Keratinocyte (primary cell): Measurements from ENCODE around the gene DTWD2.

Experiments used
- EZH2 ChIP-seq: IDR thresholded peaks from one replicate; pipeline ENCODE4 v1.6.1; 2012; ENCODE audit warnings: inconsistent platforms, mild to moderate bottlenecking, low read length, moderate library complexity
- TF ChIP-seq, protein P1 (sequence below), 3 experiments: IDR thresholded peaks in 1 of 3; conservative IDR thresholded peaks in 1 of 3; optimal IDR thresholded peaks in 1 of 3; 2 replicates in 2 of 3; 3 replicates in 1 of 3; pipeline versions ENCODE3 to v1.5.1; 2011; ENCODE audit warnings: low read length in 3 of 3, mild to moderate bottlenecking in 3 of 3, moderate library complexity in 2 of 3, control low read depth in 1 of 3, inconsistent platforms in 1 of 3; ENCODE audit not compliant: insufficient read depth in 2 of 3; ENCODE audit errors: extremely low read depth in 1 of 3

DNA sequence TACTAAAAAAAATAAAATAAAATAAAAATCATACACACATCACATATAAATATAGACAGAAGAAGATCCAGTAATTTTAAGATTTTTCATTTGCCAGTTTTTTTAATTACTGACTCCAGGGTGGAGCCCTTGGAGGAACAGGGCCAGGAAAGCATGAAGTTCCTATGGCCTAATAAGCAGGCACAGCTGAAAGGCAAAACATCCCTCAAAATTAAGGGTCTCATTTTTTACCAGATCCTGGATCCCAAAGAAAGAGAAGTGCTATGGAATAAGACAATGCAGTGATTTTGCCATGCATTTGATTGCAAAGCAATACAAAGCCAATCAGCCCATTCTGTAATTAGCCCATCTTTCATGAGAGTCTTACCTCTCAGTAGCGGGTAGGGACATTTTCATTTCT, 11.3 kb upstream of the DTWD2 start:
- TF ChIP-seq, protein P1, sequence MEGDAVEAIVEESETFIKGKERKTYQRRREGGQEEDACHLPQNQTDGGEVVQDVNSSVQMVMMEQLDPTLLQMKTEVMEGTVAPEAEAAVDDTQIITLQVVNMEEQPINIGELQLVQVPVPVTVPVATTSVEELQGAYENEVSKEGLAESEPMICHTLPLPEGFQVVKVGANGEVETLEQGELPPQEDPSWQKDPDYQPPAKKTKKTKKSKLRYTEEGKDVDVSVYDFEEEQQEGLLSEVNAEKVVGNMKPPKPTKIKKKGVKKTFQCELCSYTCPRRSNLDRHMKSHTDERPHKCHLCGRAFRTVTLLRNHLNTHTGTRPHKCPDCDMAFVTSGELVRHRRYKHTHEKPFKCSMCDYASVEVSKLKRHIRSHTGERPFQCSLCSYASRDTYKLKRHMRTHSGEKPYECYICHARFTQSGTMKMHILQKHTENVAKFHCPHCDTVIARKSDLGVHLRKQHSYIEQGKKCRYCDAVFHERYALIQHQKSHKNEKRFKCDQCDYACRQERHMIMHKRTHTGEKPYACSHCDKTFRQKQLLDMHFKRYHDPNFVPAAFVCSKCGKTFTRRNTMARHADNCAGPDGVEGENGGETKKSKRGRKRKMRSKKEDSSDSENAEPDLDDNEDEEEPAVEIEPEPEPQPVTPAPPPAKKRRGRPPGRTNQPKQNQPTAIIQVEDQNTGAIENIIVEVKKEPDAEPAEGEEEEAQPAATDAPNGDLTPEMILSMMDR (optimal IDR thresholded peaks at IDR 0.05 in 1 of 3, IDR thresholded peaks at IDR 0.05 in 1 of 3, conservative IDR thresholded peaks at IDR 0.05 in 1 of 3; ENCODE audit: extremely low read depth in 1 of 3, insufficient read depth in 2 of 3, low read length in 3 of 3), result no peak
- TF ChIP-seq EZH2, result no peak
